Fibroblast of lung (primary cell): ENCODE results near the gene RNF152. TPM values are rescaled to one million over a fixed set of nuclear protein-coding genes. Genes with fewer than 3 reads are reported as not detected.

Source experiments
- DNase-seq, 2 donors: peaks; one replicate each; pipeline versions ENCODE4 v3.0.0 to v3.0.0-alpha.2; 2010; ENCODE audit warnings: low read depth in 2 of 2
- H2AFZ ChIP-seq: 2 replicates; pipeline ENCODE4 v1.5.1; 2012; ENCODE audit warnings: low read length, control low read depth, inconsistent platforms
- H3K27ac ChIP-seq: 2 replicates; pipeline ENCODE4 v1.5.1; 2011; ENCODE audit warnings: low read length, control low read depth; ENCODE audit not compliant: insufficient read depth
- H3K27me3 ChIP-seq: 2 replicates; pipeline ENCODE4 v1.5.1; 2011; ENCODE audit warnings: mild to moderate bottlenecking, low read length; ENCODE audit not compliant: control insufficient read depth, insufficient read depth
- H3K36me3 ChIP-seq: 2 replicates; pipeline ENCODE4 v1.5.1; 2011; ENCODE audit warnings: low read length; ENCODE audit not compliant: control insufficient read depth, insufficient read depth
- H3K4me1 ChIP-seq: 2 replicates; pipeline ENCODE4 v1.5.1; 2011; ENCODE audit warnings: low read length; ENCODE audit not compliant: control insufficient read depth, insufficient read depth; ENCODE audit errors: extremely low read depth
- H3K4me2 ChIP-seq: 2 replicates; pipeline ENCODE4 v1.5.1; 2011; ENCODE audit warnings: low read length, control low read depth; ENCODE audit not compliant: insufficient read depth; ENCODE audit errors: extremely low read depth
- H3K4me3 ChIP-seq, 4 experiments: fragments of 200-600 bp in 1 of 4; sonication (generic) in 1 of 4; replicated peaks in 1 of 4; 2 replicates each; pipeline ENCODE4 v1.5.1; 2011 to 2016; ENCODE audit warnings: low read length in 4 of 4, low read depth in 3 of 4, mild to moderate bottlenecking in 3 of 4, control low read depth in 2 of 4, inconsistent platforms in 1 of 4, mixed read lengths in 1 of 4; ENCODE audit not compliant: insufficient read depth in 1 of 4; ENCODE audit errors: control extremely low read depth in 1 of 4
- H3K79me2 ChIP-seq: 2 replicates; pipeline ENCODE4 v1.5.1; 2012; ENCODE audit warnings: mild to moderate bottlenecking, low read length, inconsistent platforms; ENCODE audit not compliant: control insufficient read depth, insufficient read depth
- H3K9ac ChIP-seq: 2 replicates; pipeline ENCODE4 v1.5.1; 2011; ENCODE audit warnings: mild to moderate bottlenecking, low read length, control low read depth; ENCODE audit not compliant: insufficient read depth
- H3K9me3 ChIP-seq: 2 replicates; pipeline ENCODE4 v1.5.1; 2012; ENCODE audit warnings: low read depth, low read length; ENCODE audit not compliant: control insufficient read depth, insufficient read depth
- H4K20me1 ChIP-seq: 2 replicates; pipeline ENCODE4 v1.5.1; 2011; ENCODE audit warnings: low read length; ENCODE audit not compliant: control insufficient read depth, insufficient read depth; ENCODE audit errors: extremely low read depth
- CTCF ChIP-seq, 2 donors: IDR thresholded peaks in 1 of 2; conservative IDR thresholded peaks in 1 of 2; 1 replicate in 1 of 2; 2 replicates in 1 of 2; pipeline ENCODE4 v1.5.1; 2011 to 2012; ENCODE audit warnings: low read length in 2 of 2, control low read depth in 1 of 2, inconsistent platforms in 1 of 2, low read depth in 1 of 2, mild to moderate bottlenecking in 1 of 2
- EZH2 ChIP-seq: IDR thresholded peaks from 2 replicates; pipeline ENCODE4 v1.5.1; 2012; ENCODE audit warnings: low read length, control low read depth, mild to moderate bottlenecking; ENCODE audit errors: missing control alignments
- polyA plus RNA-seq, 2 donors: library from polyadenylated mRNA; depleted of rRNA in 1 of 2; stranded (reverse) in 1 of 2; unstranded in 1 of 2; fragments of >200 nt; gene quantifications; 2 replicates each; pipeline ENCODE4 v1.2.1, GENCODE V29; 2011 to 2012; ENCODE audit warnings: missing spikeins in 1 of 2
- total RNA-seq: library from RNA; depleted of rRNA; stranded (reverse); fragments of >200 nt; gene quantifications from 2 replicates; pipeline ENCODE4 v1.2.1, GENCODE V29; 2014

The RNF152 gene
- total and polyA plus RNA-seq, 2 donors (not counting 1 experiment from before 2014, with no cell fraction given), result 20.0 to 24.4 TPM

DNA sequence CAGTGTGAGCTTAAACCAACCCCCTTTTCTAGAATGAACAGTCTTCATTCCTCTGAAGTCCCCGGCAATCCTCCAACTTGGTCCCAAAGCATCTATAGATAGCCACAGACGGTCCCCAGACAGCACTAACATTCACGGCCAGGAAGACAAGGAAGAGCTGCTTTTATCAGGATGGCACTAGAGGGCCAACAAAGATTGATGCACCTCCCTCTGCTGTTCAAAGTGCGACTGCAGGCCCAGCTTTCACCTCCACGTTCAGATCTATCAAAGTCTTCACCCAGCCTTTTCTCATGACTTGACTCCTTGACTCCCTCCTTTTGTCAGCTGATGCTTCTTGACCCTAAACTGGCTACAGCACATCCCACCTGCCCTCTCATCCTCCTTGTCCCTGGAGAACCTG lies 54.3 kb downstream of the RNF152 start:
- DNase-seq, result no peak
- no peaks in the 10 kb centered on the region for H3K9me3 ChIP-seq
- TF ChIP-seq EZH2 (no peak), CTCF (conservative IDR thresholded peaks at IDR 0.05 in 1 of 2, IDR thresholded peaks at IDR 0.05 in 1 of 2; ENCODE audit: low read depth in 1 of 2, low read length in 2 of 2) (no peak)
- H3K4me2 ChIP-seq, result no peak overlapping the region
- H4K20me1 ChIP-seq, result no peaks in the 10 kb centered on the region
- H3K4me1 ChIP-seq, result peaks cover 7% of the 10 kb centered on the region
- no peak overlapping the region for H3K9ac ChIP-seq
- H3K4me3 ChIP-seq, result no peak overlapping the region
- H2AFZ ChIP-seq, result no peak overlapping the region
- H3K27me3 ChIP-seq, result no peaks in the 10 kb centered on the region
- peaks cover 7% of the 10 kb centered on the region for H3K79me2 ChIP-seq
- H3K27ac ChIP-seq, result no peak overlapping the region
- H3K36me3 ChIP-seq, result no peaks in the 10 kb centered on the region

DNA sequence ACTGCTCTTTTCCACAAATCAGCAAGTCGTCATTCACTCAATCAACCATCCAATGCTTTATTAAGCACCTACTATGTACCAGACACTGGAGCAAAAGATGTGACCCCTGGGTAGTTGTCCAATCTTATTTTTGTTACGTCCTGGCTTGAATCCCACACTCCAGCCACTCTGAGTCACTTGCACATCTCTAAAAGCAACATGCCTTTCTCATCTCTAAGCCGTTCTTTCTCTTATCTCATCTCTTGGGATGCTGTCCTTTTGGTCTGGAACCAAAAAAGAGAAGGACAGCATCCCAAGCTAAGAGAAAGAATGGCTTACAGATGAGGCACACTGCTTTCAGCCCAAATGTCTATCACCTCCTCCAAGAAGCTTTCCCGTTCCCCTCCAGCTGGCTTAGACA lies 58.8 kb downstream of the RNF152 start:
- Histone ChIP-seq H3K4me1 (peaks cover 9% of the 10 kb centered on the region), H3K4me3 (no peak overlapping the region), H3K27ac (no peak overlapping the region), H3K9me3 (no peaks in the 10 kb centered on the region), H3K79me2 (peaks cover 14% of the 10 kb centered on the region), H3K27me3 (no peaks in the 10 kb centered on the region), H2AFZ (no peak overlapping the region), H4K20me1 (no peaks in the 10 kb centered on the region), H3K36me3 (no peaks in the 10 kb centered on the region), H3K4me2 (peak overlapping the region; percentile 11), H3K9ac (no peak overlapping the region)
- TF ChIP-seq CTCF (conservative IDR thresholded peaks at IDR 0.05 in 1 of 2, IDR thresholded peaks at IDR 0.05 in 1 of 2; ENCODE audit: low read depth in 1 of 2, low read length in 2 of 2) (no peak), EZH2 (no peak)
- DNase-seq, result peak in 1 of 2 donors; percentile 41

GRCh38 chr18:61833387-61833786 lies 59.4 kb downstream of the RNF152 start:
- TF ChIP-seq CTCF (conservative IDR thresholded peaks at IDR 0.05 in 1 of 2, IDR thresholded peaks at IDR 0.05 in 1 of 2; ENCODE audit: low read depth in 1 of 2, low read length in 2 of 2) (no peak), EZH2 (no peak)
- H3K4me3 ChIP-seq, result no peak overlapping the region
- no peak overlapping the region for H2AFZ ChIP-seq
- H3K36me3 ChIP-seq, result no peaks in the 10 kb centered on the region
- no peak overlapping the region for H3K27ac ChIP-seq
- H3K79me2 ChIP-seq, result peaks cover 16% of the 10 kb centered on the region
- no peaks in the 10 kb centered on the region for H3K9me3 ChIP-seq
- DNase-seq, result peak; percentile 59 to 72
- no peaks in the 10 kb centered on the region for H3K27me3 ChIP-seq
- no peaks in the 10 kb centered on the region for H4K20me1 ChIP-seq
- peak overlapping the region; percentile 11 for H3K4me2 ChIP-seq
- H3K9ac ChIP-seq, result no peak overlapping the region
- peaks cover 9% of the 10 kb centered on the region for H3K4me1 ChIP-seq
